ENCODE data around the gene PRDX1.
"Not testable (repeated sequence)": the region's sequence is repeated elsewhere in the genome, so short reads cannot be mapped to it uniquely, and the experiment has no call there.

PRDX1 gene

DNA sequence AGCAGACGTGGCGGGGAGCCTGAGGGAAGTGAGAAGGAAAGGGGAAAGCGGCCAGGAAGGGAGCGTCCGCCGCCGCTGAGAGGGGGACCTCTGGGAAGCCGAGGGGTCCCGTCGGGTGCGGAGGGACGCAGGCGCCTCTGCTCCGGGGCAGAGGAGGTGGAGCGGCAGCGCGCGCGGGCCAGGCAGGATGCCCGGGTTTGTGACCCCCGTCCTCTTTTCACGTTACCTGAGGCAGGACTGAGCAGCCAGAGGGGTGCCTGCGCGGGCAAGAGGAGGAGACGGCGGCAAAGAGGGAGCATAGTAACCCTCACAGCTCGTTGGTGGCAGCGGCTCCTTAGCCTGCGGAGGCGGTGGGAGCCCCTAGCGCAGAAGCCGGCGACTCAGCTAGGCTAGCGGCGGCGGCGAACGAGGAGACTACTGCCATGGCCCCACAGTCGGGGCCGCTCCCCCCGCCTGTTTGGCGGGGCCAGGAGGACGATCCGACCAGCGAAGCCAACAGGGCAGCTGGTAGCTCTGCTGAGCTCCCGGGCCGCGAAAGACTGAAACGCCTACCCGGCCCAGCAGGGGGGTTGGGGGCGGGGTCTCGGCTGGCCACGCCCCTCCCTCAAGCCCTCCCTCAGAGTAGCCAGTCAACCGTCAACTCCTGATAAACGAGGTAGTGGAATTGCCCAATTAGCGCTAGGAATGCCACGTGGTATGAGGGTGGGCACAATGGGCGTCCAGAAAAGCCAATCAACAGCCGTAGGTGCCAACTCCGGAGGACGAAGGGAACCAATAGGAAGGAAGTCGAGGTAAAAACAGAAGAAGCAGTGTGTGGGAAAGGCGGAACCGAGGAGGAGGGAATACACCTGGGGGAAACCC, 30.8 kb downstream of the PRDX1 start, which contains the start of gene TESK2:
Gene TESK2 (minus strand): TSS at position 538 of the 861 bp plus-strand sequence. CDS start 33,378 bp downstream, outside the sequence.
- H4K20me1 ChIP-seq (ENCODE audit: insufficient read depth, low read length) = no peaks in the 10 kb centered on the region
- no peaks in the 10 kb centered on the region for H3K9me2 ChIP-seq (replicated peaks; ENCODE audit: insufficient read depth, low read length)
- H3K9me3 ChIP-seq (replicated peaks; ENCODE audit: insufficient read depth, low read length) = no peaks in the 10 kb centered on the region
- H3K4me3 ChIP-seq (ENCODE audit: low read length) = peak within 1 kb of the TSS; percentile 85
- H3K36me3 ChIP-seq (replicated peaks; ENCODE audit: insufficient read depth, low read length) = no peaks in the 10 kb centered on the region
- H2AFZ ChIP-seq (ENCODE audit: low read length) = peak within 1 kb of the TSS; percentile 84
- H3K4me2 ChIP-seq (ENCODE audit: low read depth, low read length) = peak within 1 kb of the TSS; percentile 88
- H3K9ac ChIP-seq (ENCODE audit: low read length) = peak within 1 kb of the TSS; percentile 61
- H3K27me3 ChIP-seq (replicated peaks; ENCODE audit: insufficient read depth, low read length) = no peaks in the 10 kb centered on the region
- TF ChIP-seq EZH2phosphoT487 (IDR thresholded peaks at IDR 0.05; ENCODE audit: low read length) = no peak
- TF ChIP-seq, protein P1, sequence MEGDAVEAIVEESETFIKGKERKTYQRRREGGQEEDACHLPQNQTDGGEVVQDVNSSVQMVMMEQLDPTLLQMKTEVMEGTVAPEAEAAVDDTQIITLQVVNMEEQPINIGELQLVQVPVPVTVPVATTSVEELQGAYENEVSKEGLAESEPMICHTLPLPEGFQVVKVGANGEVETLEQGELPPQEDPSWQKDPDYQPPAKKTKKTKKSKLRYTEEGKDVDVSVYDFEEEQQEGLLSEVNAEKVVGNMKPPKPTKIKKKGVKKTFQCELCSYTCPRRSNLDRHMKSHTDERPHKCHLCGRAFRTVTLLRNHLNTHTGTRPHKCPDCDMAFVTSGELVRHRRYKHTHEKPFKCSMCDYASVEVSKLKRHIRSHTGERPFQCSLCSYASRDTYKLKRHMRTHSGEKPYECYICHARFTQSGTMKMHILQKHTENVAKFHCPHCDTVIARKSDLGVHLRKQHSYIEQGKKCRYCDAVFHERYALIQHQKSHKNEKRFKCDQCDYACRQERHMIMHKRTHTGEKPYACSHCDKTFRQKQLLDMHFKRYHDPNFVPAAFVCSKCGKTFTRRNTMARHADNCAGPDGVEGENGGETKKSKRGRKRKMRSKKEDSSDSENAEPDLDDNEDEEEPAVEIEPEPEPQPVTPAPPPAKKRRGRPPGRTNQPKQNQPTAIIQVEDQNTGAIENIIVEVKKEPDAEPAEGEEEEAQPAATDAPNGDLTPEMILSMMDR (IDR thresholded peaks at IDR 0.05; ENCODE audit: low read length) = peak; percentile 6; the same call in 1 of the 2 replicates
- TF ChIP-seq EZH2 (optimal IDR thresholded peaks at IDR 0.05; ENCODE audit: low read depth, low read length) = no peak
- peak; percentile 100 for DNase-seq
- peaks cover 8% of the 10 kb centered on the region; the same call in 1 of the 2 replicates for H3K4me1 ChIP-seq (ENCODE audit: low read length)
- peaks cover 11% of the 10 kb centered on the region for H3F3A ChIP-seq (ENCODE audit: insufficient read depth, low read length)
- H3K27ac ChIP-seq (ENCODE audit: low read length) = peak within 1 kb of the TSS; percentile 23; the same call in 1 of the 2 replicates
- no peaks in the 10 kb centered on the region for H3K79me2 ChIP-seq (ENCODE audit: low read length)

DNA sequence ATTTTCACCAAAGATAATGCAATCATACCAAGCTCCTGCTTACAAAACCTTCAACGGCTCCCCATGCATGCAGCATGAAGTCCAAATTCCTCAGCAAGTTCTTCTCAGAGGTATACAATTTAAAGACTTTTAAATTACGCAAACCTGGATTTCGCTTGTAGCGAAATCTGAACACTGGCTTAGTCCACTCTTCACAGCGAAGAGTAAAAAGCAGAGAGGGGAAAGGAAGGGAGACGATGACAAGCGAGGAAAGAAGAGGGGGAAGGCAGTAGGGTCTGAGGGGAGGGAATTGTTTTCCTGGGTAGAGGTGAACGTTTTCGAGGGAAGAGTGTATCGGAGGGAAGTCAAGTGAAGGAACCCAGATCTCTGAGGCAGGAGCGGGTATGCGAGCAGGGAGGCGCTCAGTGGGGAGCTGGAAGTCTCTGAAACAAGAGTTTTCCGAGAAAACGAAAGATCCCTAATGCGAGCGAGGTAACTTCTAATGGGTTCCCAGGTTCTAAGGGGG, 31.5 kb downstream of the PRDX1 start:
- H4K20me1 ChIP-seq (ENCODE audit: insufficient read depth, low read length) = no peaks in the 10 kb centered on the region
- DNase-seq = peak; percentile 20
- no peaks in the 10 kb centered on the region for H3K9me2 ChIP-seq (replicated peaks; ENCODE audit: insufficient read depth, low read length)
- TF ChIP-seq EZH2 (optimal IDR thresholded peaks at IDR 0.05; ENCODE audit: low read depth, low read length) (no peak), EZH2phosphoT487 (IDR thresholded peaks at IDR 0.05; ENCODE audit: low read length) (no peak)
- TF ChIP-seq, protein P1 (IDR thresholded peaks at IDR 0.05; ENCODE audit: low read length) = no peak
- H3K9ac ChIP-seq (ENCODE audit: low read length) = peak overlapping the region; percentile 61
- peaks cover 11% of the 10 kb centered on the region for H3F3A ChIP-seq (ENCODE audit: insufficient read depth, low read length)
- H2AFZ ChIP-seq (ENCODE audit: low read length) = peak overlapping the region; percentile 84
- H3K36me3 ChIP-seq (replicated peaks; ENCODE audit: insufficient read depth, low read length) = no peaks in the 10 kb centered on the region
- peak overlapping the region; percentile 85 for H3K4me3 ChIP-seq (ENCODE audit: low read length)
- peak overlapping the region; percentile 23; the same call in 1 of the 2 replicates for H3K27ac ChIP-seq (ENCODE audit: low read length)
- H3K4me2 ChIP-seq (ENCODE audit: low read depth, low read length) = peak overlapping the region; percentile 88
- H3K27me3 ChIP-seq (replicated peaks; ENCODE audit: insufficient read depth, low read length) = no peaks in the 10 kb centered on the region
- no peaks in the 10 kb centered on the region for H3K79me2 ChIP-seq (ENCODE audit: low read length)
- H3K4me1 ChIP-seq (ENCODE audit: low read length) = peaks cover 8% of the 10 kb centered on the region; the same call in 1 of the 2 replicates
- H3K9me3 ChIP-seq (replicated peaks; ENCODE audit: insufficient read depth, low read length) = no peaks in the 10 kb centered on the region

DNA sequence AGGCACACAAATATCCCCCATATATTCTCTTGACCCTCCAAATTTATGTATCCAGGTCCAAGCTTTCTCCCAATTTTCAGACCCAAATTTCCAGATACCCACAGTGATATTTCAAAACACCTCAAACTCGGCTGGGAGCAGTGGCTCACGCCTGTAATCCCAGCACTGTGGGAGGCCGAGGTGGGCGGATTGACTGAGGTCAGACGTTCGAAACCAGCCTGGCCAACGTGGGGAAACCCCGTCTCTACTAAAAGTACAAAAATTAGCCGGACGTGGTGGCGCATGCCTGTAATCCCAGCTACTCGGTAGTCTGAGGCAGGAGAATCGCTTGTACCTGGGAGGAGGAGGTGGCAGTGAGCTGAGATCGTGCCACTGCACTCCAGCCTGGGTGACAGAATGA, 32.3 kb downstream of the PRDX1 start:
- not testable (repeated sequence) for H3K9me2 ChIP-seq (replicated peaks; ENCODE audit: insufficient read depth, low read length); H3K36me3 ChIP-seq (replicated peaks; ENCODE audit: insufficient read depth, low read length); H3K4me1 ChIP-seq (ENCODE audit: low read length); H3K79me2 ChIP-seq (ENCODE audit: low read length); H3K27me3 ChIP-seq (replicated peaks; ENCODE audit: insufficient read depth, low read length); H3K9me3 ChIP-seq (replicated peaks; ENCODE audit: insufficient read depth, low read length); H4K20me1 ChIP-seq (ENCODE audit: insufficient read depth, low read length); H2AFZ ChIP-seq (ENCODE audit: low read length)
- H3F3A ChIP-seq (ENCODE audit: insufficient read depth, low read length) = peaks cover 11% of the 10 kb centered on the region
- DNase-seq = peak; percentile 37
- peak overlapping the region; percentile 88; the same call in 1 of the 2 replicates for H3K4me2 ChIP-seq (ENCODE audit: low read depth, low read length)
- H3K4me3 ChIP-seq (ENCODE audit: low read length) = peak overlapping the region; percentile 85
- H3K9ac ChIP-seq (ENCODE audit: low read length) = peak overlapping the region; percentile 61; the same call in 1 of the 2 replicates
- peak overlapping the region; percentile 2; the same call in 1 of the 2 replicates for H3K27ac ChIP-seq (ENCODE audit: low read length)
